Activated gamma-delta T cell treated with Interleukin-2 at 50 U/mL for 16 hours (primary cell): ENCODE results near the gene PIGK.
"Not testable (repeated sequence)": the region's sequence is repeated elsewhere in the genome, so short reads cannot be mapped to it uniquely, and the experiment has no call there.

ENCODE experiments used
- DNase-seq: peaks from one replicate; pipeline ENCODE4 v3.0.0-alpha.2; 2020

The PIGK gene

DNA sequence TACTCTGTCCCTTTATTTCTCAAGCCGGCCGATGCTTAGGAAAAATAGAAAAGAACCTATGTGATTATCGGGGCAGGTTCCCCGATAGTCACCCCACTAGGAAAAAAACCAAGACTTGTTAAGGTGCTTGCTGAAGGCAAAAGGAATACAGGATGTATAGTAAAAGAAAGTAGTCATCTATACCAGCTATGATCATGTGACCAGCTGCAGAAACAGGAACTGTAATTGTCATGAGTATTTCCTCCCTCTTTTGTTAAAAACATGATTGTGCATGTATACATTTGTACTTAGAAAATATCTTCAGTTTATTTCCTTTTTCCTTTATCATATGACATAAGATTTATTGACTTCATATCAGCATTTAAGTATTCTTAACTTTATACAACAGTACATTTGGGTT is 30.5 kb downstream of the PIGK start:
- DNase-seq = no peak

DNA sequence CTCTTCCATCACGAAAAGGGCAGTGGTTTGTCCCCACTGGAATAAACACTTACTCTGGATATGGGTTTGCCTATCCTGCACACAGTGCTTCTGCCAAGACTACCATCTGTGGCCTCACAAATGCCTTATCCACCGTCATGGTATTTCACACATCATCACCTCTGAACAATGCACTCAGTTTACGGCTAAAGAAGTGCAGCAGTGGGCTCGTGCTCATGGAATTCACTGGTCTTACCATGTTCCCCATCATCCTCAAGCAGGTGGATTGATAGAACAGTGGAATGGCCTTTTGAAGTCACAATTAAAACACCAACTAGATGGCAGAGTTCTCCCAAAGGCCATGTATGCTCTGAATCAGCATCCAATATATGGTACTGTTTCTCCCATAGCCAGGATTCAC is 32.3 kb downstream of the PIGK start:
- DNase-seq = not testable (repeated sequence)

DNA sequence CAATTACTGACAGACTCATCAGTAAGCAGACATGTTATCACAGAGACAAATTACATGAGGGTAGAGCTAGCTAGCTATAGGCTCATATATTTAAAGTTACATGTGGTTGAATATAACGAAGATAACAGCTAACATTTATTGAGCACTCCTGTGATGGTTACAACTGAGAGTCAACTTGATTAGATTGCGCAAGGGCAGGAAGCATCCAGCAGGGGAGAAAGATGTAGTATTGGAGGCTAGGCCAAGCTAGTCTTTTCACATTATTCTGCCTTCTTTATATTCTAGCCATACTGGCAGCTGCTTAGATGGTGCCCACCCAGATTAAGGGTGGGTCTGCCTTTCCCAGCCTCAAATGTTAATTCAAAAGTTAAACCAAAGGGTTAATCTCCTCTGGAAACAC is 37.1 kb downstream of the PIGK start:
- DNase-seq = no peak

DNA sequence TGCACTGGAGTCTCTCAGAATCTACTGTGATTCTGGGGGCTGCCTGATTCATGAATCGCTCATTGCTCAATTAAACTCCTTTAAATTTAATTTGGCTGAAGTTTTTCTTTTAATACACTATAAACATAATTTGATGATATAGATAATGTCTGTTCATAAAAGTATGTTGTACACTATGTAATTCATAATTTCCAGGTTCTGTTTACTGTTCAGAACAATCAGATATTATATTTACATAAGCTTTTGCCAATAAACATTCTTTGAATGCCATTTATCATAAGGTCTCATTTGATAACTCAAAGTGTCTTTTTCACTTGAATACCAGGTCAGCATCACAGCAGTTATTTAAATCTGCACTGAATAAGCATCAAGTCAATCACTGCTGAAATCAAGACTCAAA is 39.6 kb downstream of the PIGK start:
- DNase-seq = no peak

DNA sequence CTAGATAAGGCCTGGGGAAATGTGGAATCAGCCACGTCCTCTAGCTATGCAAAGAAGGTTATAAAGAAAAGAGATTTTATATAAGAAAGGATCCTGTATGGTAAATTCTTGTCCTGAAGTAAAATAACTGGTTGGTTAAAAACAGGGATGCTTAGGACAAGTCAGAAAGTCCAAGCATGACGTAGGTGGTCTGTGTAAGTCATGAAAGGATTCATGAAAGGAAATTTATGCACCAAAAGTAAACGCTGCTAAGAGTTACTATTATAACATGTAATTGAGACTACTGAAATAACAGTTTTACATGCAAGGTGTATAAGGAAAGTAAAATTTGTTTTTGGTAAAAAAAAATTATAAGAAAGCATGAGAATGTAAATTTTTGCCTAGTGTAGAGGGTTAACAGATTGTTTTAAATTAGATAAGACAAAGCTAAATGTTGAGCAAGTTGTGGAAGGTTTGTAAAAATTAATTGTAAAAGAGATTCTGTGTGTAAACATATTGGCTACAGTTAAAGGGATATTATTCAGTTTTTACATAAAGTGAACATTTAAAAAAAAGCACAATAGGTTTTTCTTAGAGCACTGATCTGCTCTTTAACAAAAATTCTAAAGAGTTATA is 43.9 kb downstream of the PIGK start:
- no peak for DNase-seq

DNA sequence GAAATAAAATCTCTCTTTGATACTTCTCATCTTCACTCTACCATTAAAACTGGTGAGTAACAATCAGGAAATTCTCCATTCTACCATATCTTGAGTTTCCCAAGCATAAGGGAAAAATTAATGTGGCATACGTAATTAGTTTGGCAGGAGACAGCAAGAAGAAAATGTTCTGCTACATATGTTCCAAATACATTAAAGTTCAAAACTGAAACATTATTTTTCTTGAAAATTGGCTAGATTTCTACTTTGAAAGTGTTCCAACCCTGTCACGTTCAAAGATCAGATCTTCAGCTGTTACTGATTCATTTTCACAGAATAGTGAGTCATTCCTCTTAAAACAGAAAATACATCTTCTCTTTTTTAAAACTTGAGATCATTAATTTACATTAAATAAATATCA is 48.5 kb downstream of the PIGK start:
- DNase-seq = no peak

DNA sequence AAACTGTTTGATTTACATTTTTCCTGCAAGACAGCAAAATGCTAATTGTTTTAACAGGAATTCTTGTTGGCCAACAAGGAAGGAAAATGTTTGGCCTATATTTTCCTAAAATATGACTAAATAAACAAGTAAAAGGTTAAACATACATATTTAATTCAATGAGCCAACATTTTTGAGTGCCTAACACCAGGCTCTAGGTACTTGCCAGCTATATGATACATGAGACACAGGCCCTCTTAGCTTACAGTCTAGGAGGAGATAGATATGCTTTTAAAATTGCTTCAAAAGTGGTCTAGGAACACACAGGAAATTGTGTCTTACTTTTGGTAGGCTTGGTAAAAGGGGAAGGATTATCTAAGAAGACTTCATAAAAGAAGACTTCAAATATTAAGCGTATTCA is 50.9 kb downstream of the PIGK start:
- DNase-seq = no peak

DNA sequence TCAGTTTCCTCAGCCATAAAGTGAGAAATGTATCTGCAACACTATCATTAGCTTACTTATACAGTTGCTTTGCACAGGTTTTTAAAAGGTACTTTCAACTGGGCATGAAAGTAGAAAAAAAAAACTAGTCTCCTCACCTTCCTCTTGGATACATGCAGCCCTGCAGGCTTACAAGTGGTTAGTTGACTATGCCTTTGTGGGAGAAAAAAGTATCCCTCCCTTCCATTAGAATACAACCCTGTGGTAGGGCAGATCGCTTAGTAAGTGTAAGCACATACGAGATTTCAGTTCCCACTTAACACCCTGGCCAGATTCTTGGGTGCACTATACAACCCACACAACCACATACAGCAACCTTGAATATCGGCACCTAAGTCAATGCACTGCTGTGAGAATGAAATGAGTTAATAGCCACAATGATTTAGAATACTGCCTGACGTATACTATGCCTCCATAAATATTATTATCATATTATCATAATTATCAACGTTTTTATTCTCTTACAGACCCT is 54.7 kb downstream of the PIGK start:
- DNase-seq = no peak

DNA sequence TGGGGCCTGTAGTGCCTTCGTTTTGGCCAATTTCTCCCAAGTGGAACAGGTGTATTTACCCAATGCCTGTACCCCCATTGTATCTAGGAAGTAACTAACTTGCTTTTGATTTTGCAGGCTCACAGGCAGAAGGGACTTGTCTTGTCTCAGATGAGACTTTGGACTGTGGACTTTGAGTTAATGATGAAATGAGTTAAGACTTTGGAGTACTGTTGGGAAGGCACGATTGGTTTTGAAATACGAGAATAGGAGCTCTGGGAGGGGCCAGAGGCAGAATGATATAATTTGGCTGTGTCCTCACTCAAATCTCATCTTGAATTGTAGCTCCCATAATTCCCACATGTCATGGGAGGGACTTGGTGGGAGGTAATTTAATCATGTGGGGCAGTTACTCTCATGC is 59.5 kb downstream of the PIGK start:
- not testable (repeated sequence) for DNase-seq

DNA sequence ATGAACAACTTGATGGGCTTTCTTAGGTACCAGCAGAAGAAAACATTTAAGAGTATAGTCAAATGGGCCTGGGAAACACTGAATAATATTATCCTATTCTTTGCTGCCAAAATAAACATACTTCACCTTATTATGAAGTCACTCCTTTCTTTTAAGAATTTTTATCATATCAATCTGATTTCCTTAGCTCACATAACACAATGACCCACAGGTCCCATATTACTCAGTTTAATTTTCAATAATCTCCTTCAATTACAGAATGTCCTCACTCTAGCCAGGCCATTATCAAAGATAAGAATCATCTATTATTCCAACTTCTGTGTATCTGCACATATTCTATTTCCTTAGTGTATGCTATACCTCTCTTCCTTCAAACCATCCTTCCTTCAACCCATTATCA is 63.0 kb downstream of the PIGK start:
- no peak for DNase-seq

DNA sequence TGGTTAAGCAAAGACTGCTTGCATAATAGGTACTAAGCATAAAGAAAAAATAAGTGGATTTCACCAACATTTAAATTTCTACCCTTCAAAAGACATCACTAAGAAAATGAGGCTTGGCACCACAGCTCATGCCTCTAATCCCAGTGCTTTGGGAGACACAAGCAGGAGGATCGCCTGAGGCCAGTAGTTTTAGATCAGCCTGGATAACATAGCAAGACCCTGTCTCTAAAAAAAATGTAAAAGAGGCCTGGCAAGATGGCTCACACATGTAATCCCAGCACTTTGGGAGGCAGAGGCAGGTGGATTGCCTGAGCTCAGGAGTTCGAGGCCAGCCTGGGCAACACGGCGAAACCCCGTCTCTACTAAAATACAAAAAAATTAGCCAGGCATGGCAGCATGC is 73.0 kb downstream of the PIGK start:
- no peak for DNase-seq

DNA sequence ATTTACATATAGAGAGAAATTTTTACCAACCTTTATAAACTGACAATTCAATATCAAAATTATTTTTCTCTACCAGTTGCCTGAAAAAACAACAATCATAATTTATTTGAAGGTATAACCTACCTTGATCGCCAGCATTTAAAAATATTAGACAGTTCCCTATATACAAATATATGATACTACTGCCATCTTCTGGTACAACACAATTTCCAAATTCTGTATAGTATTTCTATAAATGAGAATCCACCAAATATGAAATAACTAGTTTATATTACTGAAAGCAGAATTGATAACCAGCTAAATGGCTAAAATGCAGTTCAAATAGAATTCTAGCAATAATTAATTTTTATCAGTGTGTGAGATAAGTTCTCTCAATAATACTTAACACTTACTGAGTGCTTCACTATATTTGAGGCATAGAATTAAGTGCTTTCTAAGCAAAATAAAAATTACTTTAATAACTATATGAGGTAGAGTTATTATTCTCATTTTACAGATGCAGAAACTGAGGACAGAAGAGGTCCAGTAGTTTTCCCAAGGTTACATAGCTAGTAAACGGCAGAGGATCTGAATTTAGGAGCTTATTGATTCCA is 75.6 kb downstream of the PIGK start:
- DNase-seq = no peak

DNA sequence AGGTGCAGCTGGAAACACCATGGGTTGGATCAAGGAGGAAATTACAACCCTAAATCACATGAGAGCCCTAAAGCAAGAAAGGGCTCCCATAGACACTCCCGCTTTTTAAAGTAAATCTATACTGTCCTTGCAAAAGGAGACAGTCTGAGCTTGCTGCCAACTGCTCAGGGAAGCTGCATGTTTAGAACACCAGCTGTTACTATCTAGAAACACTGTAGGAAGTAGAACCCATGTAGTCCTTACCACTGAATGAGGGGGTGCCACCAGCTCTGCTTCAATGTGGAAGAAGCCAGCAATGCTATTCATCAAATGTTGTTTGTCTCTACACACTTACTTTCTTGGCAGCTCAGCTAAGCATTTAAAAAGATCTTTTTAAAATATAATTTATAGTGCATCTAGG is 79.8 kb downstream of the PIGK start:
- DNase-seq = no peak

DNA sequence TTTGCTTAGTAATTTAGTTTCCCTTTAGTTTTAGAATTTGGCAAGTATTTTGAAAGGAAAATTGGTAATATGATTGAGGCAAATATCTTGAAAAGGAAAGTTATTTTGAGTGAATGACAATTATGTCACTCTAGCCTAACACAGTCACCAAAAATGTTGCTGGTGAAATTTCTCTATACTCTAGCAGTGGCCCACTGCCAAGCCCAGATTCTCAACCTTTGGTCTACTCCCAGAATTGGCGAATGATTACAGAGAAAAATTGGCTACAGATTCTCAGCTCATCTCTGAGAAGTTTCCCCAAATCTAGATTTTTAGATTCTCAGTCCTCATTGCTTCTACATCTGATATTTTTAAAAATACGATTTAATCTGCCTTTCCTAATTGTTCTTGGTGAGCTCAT is 84.9 kb downstream of the PIGK start:
- no peak for DNase-seq

DNA sequence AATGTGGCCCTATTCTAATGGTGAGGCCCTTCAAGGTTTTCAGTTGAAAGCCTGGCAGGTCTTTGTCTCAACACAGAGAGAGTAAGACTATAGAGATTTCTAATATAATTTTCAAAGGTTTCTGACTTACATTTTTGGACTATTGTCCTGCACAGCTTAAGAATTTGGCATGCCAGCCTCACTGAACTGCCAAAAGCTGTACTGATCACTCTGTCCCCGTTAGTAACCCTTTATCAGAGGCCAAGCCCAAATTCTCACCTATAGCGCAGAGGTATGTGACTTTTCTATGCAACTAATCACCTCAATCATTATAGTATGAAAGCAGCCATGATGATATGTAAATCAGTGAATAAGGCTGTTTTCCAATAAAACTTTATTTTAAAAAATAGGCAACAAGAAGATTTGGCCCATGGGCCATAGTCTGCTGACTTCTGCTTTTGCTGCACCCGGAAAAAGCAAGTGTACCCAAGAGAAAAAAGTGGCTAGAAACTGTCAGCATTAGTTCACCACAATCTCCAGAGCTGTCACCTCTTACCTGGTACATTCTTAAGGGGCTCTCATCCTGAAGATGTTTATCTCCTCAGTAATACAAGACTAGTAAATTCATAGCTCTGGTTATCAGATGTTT is 85.4 kb downstream of the PIGK start:
- DNase-seq = no peak

DNA sequence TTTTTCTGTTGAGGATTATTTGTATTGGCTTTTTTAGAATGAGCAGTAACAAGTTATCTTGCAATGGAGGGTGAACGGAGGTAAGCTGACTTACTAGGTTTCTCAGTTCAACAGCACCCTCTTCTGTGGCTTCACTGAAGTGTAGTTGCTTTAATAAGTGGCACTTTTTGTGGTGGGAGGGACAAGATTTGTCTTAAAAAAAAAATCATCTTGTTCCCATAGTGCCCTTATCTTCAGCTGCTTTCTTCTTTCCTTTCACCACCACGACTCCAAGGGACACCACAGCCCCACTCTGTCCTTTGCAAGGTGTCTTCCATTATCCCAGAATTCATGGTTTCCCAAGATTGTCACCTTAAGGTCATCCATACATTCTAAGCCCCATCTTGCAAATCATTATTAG is 92.9 kb downstream of the PIGK start:
- no peak for DNase-seq

DNA sequence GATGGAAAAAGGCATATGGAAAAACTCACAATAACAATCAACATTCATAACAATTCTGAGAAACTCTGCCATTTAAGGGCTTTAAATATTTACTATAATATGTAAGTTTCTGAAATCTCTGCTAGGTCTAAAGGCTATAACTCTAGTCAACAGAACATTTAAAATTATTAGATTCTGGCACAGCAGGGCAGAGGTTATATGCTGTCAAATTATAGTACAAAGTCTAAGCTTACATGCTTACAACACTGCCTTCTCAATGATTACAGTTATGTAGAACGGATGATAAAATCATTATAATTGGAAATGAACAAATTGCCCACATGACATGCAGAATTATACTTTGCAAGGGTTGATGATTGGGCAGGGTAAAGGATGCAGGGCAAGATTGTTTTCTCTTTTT is 97.7 kb downstream of the PIGK start:
- no peak for DNase-seq

DNA sequence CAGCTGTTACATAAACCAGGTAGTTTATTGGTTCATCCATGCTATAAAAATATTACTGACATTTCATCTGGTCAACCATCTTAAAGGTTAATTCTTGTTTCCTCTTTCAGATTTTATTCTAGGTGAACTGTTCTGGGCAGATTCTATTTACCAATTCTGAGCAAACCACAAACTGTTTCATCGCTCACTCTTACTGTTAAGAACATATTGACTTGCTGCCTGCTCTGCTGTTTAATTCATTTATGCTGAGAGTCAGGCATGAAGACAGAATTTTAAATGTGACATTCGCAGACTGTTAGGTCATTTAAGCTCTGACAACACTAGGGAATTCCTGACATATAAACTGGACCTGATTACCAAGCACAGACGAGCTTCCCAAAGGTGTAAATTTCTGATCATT is 98.3 kb downstream of the PIGK start:
- DNase-seq = no peak

DNA sequence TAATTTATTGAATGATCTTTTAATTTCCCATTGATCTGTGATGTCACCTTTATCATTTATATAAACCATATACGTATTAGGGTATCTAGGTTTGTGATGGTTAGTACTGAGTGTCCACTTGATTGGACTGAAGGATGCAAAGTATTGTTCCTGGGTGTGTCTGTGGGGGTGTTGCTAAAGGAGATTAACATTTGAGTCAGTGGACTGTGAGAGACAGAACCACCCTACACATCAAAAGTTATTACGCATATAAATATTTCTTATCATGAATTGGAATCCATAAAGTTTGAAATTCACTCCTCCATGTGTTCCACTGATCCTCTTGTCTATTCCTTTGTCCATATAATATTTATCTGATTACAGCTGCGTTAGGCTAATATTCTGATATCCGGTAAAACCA is 100.5 kb downstream of the PIGK start:
- no peak for DNase-seq

DNA sequence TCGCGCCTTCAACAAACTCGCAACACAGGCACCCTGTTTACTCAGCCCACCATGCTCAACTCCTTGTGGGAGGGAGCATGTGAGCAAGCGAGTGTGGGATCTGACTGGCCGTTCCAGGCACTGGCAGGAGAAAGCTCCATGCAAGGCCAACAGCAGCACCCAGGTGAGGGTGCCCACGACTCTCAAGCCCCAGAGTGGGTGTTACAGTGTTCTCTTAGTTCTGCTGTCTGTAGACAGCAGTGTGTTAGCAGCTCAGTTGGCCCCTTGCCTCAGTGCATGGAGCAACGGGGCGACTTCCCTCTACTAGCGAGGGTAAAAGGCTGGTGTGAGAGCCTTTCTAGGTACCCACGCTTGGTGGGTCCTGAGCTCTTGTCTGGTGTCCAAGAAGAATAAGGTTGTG is 114.6 kb downstream of the PIGK start:
- no peak for DNase-seq

DNA sequence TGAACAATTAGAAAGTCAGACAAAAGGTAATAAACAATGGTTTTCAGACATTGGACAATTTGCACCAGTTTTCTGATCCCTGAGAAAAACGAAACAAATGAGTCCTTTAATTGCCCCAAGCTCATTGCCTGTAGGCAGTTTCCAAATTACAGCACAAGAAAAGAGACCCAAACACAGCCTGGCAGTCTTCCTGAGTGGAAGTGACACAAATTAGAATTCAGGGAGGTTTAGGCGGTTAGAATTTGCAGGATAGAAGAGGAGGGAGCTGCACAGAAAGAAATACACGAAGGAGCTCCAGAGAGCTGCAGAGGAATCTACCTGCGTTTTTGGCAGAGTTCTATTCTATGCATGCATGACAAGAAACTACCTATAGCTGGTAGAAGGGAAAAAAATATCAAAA is 115.7 kb downstream of the PIGK start:
- no peak for DNase-seq

DNA sequence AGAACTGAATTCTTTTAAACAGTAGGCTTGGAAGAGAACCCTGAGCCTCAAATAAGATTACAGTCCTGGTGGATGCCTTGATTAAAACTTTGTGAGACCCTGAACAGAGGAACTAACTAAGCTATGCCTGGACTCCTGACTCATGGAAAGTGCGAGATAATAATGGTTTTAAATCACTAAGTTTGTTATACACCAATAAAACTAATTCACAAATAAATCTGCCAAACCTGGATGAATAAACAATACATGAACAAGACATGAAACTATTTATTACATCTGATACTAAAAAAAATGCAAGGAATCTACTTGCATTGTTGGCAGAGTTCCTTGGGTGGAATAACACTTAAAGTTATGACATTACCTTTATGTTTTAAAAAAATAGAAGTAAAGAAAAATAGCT is 118.4 kb downstream of the PIGK start:
- no peak for DNase-seq

DNA sequence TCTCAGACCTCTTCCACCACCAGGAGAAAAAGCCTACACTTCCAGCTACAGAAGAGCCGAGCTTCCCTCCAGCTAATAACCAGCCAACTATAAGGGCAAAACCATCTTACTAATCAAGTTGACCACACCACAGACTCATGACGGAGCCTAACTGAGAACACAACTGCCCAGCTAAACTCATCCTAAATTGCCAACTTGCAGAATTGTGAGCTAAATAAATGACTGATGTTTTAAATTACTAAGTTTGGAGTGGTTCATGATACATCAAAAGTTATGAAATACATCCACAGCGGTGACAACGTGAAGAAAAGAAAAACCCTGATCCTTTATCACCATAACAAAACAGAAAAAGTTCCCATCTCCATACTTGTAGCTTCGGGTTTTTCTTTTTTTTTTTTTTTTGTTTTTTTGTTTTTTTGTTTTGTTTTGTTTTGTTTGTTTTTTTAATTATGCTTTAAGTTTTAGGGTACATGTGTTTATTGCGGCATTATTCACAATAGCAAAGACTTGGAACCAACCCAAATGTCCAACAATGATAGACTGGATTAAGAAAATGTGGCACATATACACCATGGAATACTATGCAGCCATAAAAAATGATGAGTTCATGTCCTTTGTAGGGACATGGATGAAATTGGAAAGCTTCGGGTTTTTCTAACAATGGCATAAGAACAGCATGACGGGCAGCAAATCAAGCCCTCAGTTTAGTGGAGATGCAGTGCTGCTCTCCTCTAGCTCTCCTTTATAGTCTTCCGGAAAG is 122.6 kb downstream of the PIGK start:
- DNase-seq = no peak

DNA sequence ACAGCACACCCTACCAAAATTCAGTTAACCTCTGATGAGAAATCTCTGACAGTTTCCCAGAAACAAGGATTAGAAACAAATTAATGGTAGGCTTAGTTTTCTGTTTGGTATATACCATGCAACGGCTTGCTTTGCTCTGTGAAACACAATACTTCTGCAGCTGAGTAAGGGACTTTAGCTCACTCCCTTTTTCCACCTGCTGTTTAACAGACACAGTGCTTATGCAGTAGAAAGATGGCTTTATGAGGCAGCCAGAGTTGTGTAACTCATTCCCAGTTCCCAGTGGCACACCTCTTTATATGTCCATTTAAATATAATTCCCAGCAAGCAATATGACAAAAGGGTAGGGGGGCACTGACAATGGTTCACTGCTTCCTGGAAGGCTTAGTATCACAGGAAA is 124.0 kb downstream of the PIGK start:
- no peak for DNase-seq
